ENCODE measurements around the gene PCYOX1L. TPM values are rescaled to one million over a fixed set of nuclear protein-coding genes. Genes with fewer than 3 reads are reported as not detected.

Gene PCYOX1L
- total and polyA plus RNA-seq, 2 of the 8 experiments (the other 6 are each of a cell fraction or from before 2014, with no cell fraction given): 6.8 to 17.2 TPM

GRCh38 chr5:149333711-149334443 lies 24.0 kb upstream of the PCYOX1L start (continued):
- no peak for TF ChIP-seq EZH2 (IDR thresholded peaks at IDR 0.05; ENCODE audit: low read depth, low read length, severe bottlenecking)
- TF ChIP-seq BACH1 (IDR thresholded peaks at IDR 0.05; ENCODE audit: low read length): no peak
- no peak for TF ChIP-seq RXRA (IDR thresholded peaks at IDR 0.05; ENCODE audit: insufficient read depth, low read depth, low read length)
- no peak for TF ChIP-seq KDM4A (IDR thresholded peaks at IDR 0.05; ENCODE audit: low read depth, low read length, severe bottlenecking)
